GM10266 (cell line): ENCODE results near the gene GPR33.

Experiments used
- DNase-seq: peaks from one replicate; pipeline ENCODE4 v3.0.0; 2012; ENCODE audit errors: extremely low spot score
- TF ChIP-seq, protein P1 (sequence below): IDR thresholded peaks from 2 replicates; pipeline ENCODE4 v1.5.1; 2012; ENCODE audit warnings: mild to moderate bottlenecking, low read depth; ENCODE audit not compliant: control insufficient read depth, insufficient read depth; ENCODE audit errors: missing control alignments

The GPR33 gene

DNA sequence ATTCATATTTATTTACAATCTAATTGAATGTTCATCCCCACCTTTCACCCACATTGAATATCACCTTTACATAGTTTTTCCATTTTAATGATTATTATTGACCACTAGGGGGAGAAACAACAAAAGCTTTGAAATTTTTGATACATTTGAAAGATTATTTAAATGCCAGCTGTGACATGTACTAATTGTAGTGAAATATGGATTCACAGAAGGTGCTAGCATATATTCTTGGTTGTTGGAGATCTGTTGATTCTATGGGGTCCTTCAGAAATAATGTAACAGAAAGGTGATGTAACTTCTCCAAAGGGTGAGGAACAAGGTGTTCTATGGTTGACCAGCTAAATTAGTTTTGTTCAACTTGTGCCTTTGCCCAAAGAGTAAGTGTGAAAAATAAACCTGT, 22.4 kb upstream of the GPR33 start:
- TF ChIP-seq, protein P1, sequence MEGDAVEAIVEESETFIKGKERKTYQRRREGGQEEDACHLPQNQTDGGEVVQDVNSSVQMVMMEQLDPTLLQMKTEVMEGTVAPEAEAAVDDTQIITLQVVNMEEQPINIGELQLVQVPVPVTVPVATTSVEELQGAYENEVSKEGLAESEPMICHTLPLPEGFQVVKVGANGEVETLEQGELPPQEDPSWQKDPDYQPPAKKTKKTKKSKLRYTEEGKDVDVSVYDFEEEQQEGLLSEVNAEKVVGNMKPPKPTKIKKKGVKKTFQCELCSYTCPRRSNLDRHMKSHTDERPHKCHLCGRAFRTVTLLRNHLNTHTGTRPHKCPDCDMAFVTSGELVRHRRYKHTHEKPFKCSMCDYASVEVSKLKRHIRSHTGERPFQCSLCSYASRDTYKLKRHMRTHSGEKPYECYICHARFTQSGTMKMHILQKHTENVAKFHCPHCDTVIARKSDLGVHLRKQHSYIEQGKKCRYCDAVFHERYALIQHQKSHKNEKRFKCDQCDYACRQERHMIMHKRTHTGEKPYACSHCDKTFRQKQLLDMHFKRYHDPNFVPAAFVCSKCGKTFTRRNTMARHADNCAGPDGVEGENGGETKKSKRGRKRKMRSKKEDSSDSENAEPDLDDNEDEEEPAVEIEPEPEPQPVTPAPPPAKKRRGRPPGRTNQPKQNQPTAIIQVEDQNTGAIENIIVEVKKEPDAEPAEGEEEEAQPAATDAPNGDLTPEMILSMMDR: peak; percentile 36
- DNase-seq: peak; percentile 25

DNA sequence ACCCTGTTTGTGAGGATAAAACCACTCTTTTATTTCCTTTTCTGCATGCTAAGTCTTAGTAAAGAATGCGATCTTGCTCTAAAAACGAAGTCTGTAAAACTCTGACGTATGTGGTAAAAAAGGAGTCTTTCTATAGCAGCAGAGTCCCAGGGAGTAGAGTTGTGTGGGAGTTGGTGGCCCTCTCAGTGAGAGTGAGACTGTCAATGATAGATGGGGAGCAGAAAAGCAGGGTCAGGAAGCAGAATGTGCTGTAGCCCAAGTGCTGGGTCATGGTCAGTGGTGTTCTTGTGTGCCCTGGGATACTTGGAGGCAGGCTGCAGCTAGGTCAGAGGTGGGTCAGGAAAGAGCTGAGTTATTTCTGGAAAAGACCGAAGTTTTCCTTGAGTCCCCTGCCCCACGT, 20.3 kb upstream of the GPR33 start:
- no peak for DNase-seq
- TF ChIP-seq, protein P1: no peak

DNA sequence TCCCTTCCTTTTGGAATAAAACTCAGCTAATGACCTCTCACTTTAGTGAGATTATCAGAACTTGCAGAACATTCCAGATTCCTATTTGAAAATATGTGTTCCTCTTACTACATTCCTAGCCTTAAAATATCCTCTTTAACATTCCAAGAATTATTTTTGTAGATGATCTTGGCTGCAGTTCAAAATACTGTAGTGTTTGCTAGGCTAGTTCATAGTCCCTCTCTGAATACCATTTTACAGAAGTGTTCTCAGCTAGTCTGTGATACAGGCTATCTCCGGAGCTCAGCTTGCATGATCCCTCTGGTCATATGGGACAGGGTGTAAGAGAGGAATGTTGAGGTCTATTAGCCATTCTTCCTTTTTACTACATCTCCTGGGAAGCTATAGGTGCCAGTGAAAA, 17.6 kb upstream of the GPR33 start:
- DNase-seq: no peak
- TF ChIP-seq, protein P1: no peak

DNA sequence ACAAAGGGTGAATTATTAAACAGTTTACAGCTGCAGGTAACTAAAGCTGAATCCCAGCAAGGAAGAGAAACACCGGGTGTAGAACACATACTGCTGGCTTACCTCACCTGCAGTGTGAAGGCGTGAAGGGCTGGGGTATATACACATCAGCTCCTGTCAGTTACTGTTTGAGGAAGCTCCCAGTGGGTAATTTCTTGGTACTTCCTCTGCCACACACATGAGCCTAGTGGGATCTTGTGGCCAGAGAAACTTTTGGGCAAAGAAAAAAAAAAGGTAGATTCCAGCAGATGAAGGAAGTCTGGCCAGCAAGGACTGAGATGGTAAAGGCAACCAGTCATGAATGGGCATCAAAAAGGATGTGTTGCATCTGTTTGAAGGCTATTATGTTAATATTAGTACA, 14.0 kb upstream of the GPR33 start:
- TF ChIP-seq, protein P1: no peak
- no peak for DNase-seq

DNA sequence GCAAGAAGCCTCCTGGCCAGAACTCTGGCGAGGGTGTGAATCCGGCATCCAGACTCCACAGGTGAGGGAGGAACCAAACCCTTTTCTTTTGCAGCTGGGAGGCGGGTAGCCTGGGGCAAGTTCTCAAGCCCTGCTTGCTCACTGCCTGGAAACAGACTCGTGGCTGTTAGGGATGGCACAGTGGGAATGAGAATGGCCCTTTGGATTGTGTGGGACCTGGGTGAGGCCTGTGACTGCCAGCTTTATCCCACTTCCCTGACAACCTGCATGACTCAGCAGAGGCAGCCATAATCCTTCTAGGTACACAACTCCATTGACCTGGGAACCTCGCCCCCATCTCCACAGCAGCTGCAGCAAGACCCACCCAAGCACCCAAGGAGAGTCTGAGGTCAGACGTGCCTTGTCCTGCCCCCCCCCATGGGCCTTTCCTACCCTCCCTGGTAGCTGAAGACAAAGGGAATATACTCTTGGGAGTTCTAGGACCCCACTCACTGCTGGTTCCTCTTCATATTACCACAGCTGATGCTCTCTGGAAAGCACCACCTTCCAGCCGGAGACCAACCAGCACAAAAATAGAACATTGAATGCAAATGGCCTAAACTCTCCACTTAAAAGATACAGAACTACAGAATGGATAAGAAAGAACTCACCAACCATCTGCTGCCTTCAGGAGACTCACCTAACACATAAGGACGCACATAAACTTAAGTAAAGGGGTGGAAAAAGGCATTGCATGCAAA, 5.1 kb upstream of the GPR33 start:
- DNase-seq: no peak
- TF ChIP-seq, protein P1: no peak

DNA sequence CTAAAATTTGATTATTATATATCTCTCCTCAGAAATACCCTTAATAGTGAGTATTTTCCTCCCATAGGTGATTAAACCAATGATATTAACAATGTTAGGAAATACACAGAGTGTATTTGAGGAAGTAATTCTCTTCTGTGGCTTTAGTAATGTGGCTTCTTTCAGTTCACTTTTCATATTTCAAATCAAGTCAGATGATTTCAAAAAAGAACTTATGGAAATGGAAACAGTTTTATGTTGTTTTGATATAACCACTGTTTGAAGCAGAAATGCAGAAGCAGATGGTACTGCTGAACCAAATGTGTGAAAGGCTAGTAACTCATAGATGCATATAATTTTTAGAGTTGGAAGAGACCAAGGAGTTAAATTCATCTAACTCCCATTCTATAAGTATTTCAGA, 1.9 kb upstream of the GPR33 start:
- DNase-seq: peak; percentile 15
- TF ChIP-seq, protein P1: no peak

DNA sequence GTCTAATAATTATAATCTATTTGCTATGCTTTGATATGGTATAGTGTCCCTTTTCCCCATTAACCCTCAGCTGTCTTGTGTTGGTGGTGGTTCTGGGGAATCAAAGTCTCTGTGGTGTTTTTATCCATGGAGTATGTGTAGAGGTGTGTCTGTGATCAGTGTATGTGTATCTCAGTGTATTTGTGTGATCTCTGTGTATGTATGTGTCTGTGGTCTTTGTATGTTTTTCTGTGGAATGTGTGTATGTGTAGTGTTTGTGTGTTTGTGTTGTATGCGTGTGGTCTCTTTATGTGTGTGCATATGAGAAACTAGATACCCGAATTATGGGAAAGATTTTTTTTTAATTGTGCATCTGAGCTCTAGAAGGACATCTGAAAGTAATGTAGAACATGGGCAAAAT, 1.1 kb downstream of the GPR33 start:
- TF ChIP-seq, protein P1: no peak
- DNase-seq: no peak
